Subcutaneous abdominal adipose tissue (tissue), 5 donors: Measurements from ENCODE around the gene SGK1.
"Not testable (repeated sequence)": the region's sequence is repeated elsewhere in the genome, so short reads cannot be mapped to it uniquely, and the experiment has no call there.

Source experiments
- H3K27ac ChIP-seq: one replicate; pipeline ENCODE4 v1.7.0; 2013; ENCODE audit warnings: low read depth, mild to moderate bottlenecking, inconsistent platforms, low read length, moderate library complexity
- H3K27me3 ChIP-seq, 5 donors: one replicate each; pipeline ENCODE4 v1.7.0; 2013; ENCODE audit warnings: low read length in 5 of 5, inconsistent platforms in 1 of 5; ENCODE audit not compliant: control insufficient read depth in 5 of 5, insufficient read depth in 4 of 5
- H3K36me3 ChIP-seq, 5 donors: one replicate each; pipeline ENCODE4 v1.7.0; 2013; ENCODE audit warnings: low read length in 5 of 5; ENCODE audit not compliant: control insufficient read depth in 5 of 5, insufficient read depth in 5 of 5
- H3K4me1 ChIP-seq, 5 donors: one replicate each; pipeline ENCODE4 v1.7.0; 2013; ENCODE audit warnings: low read length in 5 of 5, mild to moderate bottlenecking in 3 of 5, moderate library complexity in 1 of 5; ENCODE audit not compliant: control insufficient read depth in 5 of 5, insufficient read depth in 5 of 5
- H3K4me3 ChIP-seq, 5 donors: one replicate each; pipeline ENCODE4 v1.7.0; 2013; ENCODE audit warnings: low read length in 5 of 5, low read depth in 1 of 5
- H3K9ac ChIP-seq, 5 donors: one replicate each; pipeline ENCODE4 v1.7.0; 2013; ENCODE audit warnings: low read length in 5 of 5, mild to moderate bottlenecking in 4 of 5, moderate library complexity in 3 of 5
- H3K9me3 ChIP-seq, 5 donors: one replicate each; pipeline ENCODE4 v1.7.0; 2013; ENCODE audit warnings: low read length in 5 of 5; ENCODE audit not compliant: control insufficient read depth in 5 of 5
- donor health status: healthy.
- donor health status: healthy.
- donor health status: healthy.
- donor health status: healthy.
- donor health status: healthy.

The SGK1 gene

DNA sequence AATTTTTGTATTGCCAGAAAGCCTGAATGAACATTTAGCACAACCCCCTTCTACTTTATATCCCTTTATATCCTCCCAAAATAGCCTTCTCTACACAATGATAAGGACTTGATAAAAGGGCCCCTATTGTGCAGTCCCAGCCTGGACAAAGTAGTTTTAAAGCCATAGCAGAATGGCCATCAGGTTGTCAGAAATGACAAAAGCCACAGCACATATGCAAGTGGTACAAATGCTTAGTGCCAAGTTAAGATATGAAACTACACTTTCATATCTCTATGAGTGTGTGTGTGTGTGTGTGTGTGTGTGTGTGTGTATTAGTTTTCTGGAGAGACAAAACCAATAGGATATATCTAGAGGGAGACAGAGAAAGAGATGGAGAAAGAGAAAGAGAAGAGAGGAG lies 132.6 kb downstream of the SGK1 start:
- H3K27ac ChIP-seq, result no peak overlapping the region
- H3K36me3 ChIP-seq, result no peaks in the 10 kb centered on the region
- no peaks in the 10 kb centered on the region for H3K27me3 ChIP-seq
- no peaks in the 10 kb centered on the region for H3K9me3 ChIP-seq
- H3K4me3 ChIP-seq, result no peak overlapping the region
- H3K4me1 ChIP-seq, result no peaks in the 10 kb centered on the region
- no peak overlapping the region for H3K9ac ChIP-seq

- Histone ChIP-seq H3K4me3 (no peak overlapping the region), H3K9me3 (no peaks in the 10 kb centered on the region), H3K9ac (no peak overlapping the region), H3K36me3 (no peaks in the 10 kb centered on the region), H3K27me3 (no peaks in the 10 kb centered on the region), H3K4me1 (no peaks in the 10 kb centered on the region), H3K27ac (no peak overlapping the region)
Measured at GRCh38 chr6:134183844-134184243, 134.1 kb downstream of the SGK1 start.

GRCh38 chr6:134182528-134182927 lies 135.4 kb downstream of the SGK1 start:
- H3K27ac ChIP-seq, result no peak overlapping the region

GRCh38 chr6:134181726-134182125 lies 136.2 kb downstream of the SGK1 start:
- not testable (repeated sequence) for H3K4me3 ChIP-seq, H3K27me3 ChIP-seq, H3K27ac ChIP-seq, H3K36me3 ChIP-seq, H3K9ac ChIP-seq, H3K9me3 ChIP-seq
- H3K4me1 ChIP-seq, result peaks cover 0 to 19% (median 17%) of the 10 kb centered on the region in 5 donors

More at GRCh38 chr6:134182528-134182927, 135.4 kb downstream of the SGK1 start:
- no peaks in the 10 kb centered on the region for H3K9me3 ChIP-seq
- no peak overlapping the region for H3K4me3 ChIP-seq
- no peak overlapping the region for H3K9ac ChIP-seq
- peaks cover 0 to 13% (median 12%) of the 10 kb centered on the region in 5 donors for H3K4me1 ChIP-seq
- H3K27me3 ChIP-seq, result no peaks in the 10 kb centered on the region
- no peaks in the 10 kb centered on the region for H3K36me3 ChIP-seq

DNA sequence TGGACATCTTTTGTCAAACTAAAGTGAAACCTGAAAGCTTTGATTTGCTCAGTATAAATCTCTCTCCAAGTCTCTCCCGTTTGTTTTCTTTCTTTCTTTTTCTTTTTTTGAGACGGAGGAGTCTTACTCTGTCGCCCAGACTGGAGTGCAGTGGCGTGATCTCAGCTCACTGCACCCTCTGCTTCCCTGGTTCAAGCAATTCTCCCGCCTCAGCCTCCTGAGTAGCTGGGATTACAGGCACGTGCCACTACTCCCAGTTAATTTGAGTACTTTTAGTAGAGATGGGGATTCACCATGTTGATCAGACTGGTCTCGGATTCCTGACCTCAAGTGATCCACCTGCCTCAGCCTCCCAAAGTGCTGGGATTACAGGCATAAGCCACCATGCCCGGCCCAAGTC lies 136.7 kb downstream of the SGK1 start:
- peaks cover 0 to 24% (median 22%) of the 10 kb centered on the region in 5 donors for H3K4me1 ChIP-seq
- not testable (repeated sequence) for H3K4me3 ChIP-seq, H3K27me3 ChIP-seq, H3K9ac ChIP-seq, H3K27ac ChIP-seq, H3K36me3 ChIP-seq, H3K9me3 ChIP-seq

DNA sequence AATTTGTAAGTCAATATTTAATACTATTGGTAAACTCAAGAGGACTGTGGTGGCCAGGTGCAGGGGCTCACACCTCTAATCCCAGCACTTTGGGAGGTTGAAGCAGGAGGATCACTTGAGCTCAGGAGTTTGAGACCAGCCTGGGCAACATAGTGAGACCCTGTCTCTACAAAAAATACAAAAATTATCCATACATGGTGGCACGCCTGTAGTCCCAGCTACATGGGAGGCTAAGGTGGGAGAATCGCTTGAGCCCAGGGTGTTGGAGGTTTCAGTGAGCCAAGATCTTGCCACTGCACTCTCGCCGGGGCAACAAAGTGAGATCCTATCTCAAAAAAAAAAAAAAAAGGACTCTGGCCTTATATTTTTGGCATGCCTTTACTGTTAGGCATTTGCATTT lies 137.4 kb downstream of the SGK1 start:
- H3K36me3 ChIP-seq, H3K27me3 ChIP-seq, H3K9ac ChIP-seq, H3K4me3 ChIP-seq, H3K9me3 ChIP-seq, H3K27ac ChIP-seq: not testable (repeated sequence)
- peaks cover 0 to 30% (median 27%) of the 10 kb centered on the region in 5 donors for H3K4me1 ChIP-seq

DNA sequence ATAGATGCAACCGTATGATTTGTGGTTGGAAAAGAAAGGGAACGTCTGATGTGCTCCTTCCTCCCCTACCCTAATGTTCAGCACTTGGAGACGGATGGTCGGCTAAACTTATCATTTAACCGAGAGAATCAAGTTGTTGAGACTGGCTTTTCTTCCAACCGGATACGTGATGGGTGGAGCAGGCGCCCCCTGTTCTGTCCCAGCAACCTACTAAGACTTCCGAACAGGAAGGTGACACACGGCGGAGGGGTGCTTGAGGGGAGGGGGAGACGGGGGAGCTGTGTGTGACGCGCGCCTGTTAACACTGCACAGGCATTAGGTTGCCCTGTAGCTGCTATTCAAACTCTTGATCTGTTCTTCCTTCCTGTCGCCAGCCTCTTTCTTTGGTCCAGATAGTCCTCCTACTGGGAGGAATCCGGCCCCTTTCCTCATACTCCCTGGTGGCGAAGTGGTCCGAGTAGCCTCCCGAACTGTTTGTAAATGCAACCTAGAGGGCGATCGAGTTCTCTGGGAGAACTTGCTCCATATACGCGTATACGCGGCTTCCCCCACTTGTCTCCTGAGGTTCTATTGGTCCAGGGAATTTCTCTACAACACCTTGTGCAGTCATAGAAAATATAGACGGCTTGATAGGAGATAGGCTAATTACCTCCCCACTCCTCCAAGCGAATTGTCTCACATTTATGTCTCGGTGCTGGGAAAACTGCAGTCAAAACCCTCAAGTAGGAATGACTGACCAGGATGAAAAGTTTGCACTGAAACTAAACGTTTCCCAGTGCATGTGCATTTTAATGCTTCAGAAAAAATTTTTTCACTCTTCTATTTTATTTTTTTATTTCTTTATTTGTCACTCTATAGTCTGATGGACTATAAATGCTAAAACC lies 139.5 kb downstream of the SGK1 start:
- peak overlapping the region; percentile 35 to 71 (median 60) for H3K4me3 ChIP-seq

GRCh38 chr6:134177753-134178160 lies 140.2 kb downstream of the SGK1 start:
- Histone ChIP-seq H3K9ac (peak overlapping the region in 2 of 5 donors; percentile 42 to 62), H3K4me1 (peaks cover 2 to 46% (median 38%) of the 10 kb centered on the region in 5 donors), H3K27ac (peak overlapping the region; percentile 93), H3K27me3 (no peaks in the 10 kb centered on the region), H3K4me3 (peak overlapping the region; percentile 35 to 71 (median 60)), H3K9me3 (no peaks in the 10 kb centered on the region), H3K36me3 (peaks cover 6 to 11% (median 8%) of the 10 kb centered on the region in 5 donors)

More for the DNA sequence above, 139.5 kb downstream of the SGK1 start:
- H3K9ac ChIP-seq, result peak overlapping the region in 3 of 5 donors; percentile 16 to 62 (median 48)
- H3K9me3 ChIP-seq, result no peaks in the 10 kb centered on the region
- H3K4me1 ChIP-seq, result peaks cover 2 to 39% (median 32%) of the 10 kb centered on the region in 5 donors
- peak overlapping the region; percentile 93 for H3K27ac ChIP-seq
- peaks cover 0 to 5% (median 2%) of the 10 kb centered on the region in 5 donors for H3K36me3 ChIP-seq
- no peaks in the 10 kb centered on the region for H3K27me3 ChIP-seq

- Histone ChIP-seq H3K4me3 (peak overlapping the region in 3 of 5 donors; percentile 35 to 66 (median 55)), H3K27me3 (no peaks in the 10 kb centered on the region), H3K4me1 (peaks cover 5 to 51% (median 43%) of the 10 kb centered on the region in 5 donors), H3K9me3 (no peaks in the 10 kb centered on the region), H3K27ac (peak overlapping the region; percentile 93), H3K36me3 (peaks cover 12 to 17% (median 13%) of the 10 kb centered on the region in 5 donors), H3K9ac (no peak overlapping the region)
Measured at GRCh38 chr6:134177236-134177635, 140.7 kb downstream of the SGK1 start.

- Histone ChIP-seq H3K27ac (peak overlapping the region; percentile 93), H3K9me3 (no peaks in the 10 kb centered on the region), H3K4me1 (peaks cover 5 to 59% (median 48%) of the 10 kb centered on the region in 5 donors), H3K36me3 (peaks cover 19 to 25% (median 21%) of the 10 kb centered on the region in 5 donors), H3K27me3 (no peaks in the 10 kb centered on the region), H3K4me3 (peak overlapping the region; percentile 65 to 81 (median 72)), H3K9ac (peak overlapping the region in 4 of 5 donors; percentile 73 to 92 (median 84))
Measured at GRCh38 chr6:134176264-134176975, 141.5 kb downstream of the SGK1 start.
